NOMO-1 treated with dmso at 0.1 percent for 144 hours (cell line): ENCODE results near the gene FAM89A.
A peak's percentile ranks its signal among the peaks of the same experiment; 100 is the strongest.
"Not testable (repeated sequence)": the region's sequence is repeated elsewhere in the genome, so short reads cannot be mapped to it uniquely, and the experiment has no call there.

Experiments used
- DNase-seq: peaks from one replicate; lab custom pipeline; 2025; ENCODE audit not compliant: unreplicated experiment; lab: John Stamatoyannopoulos, UW

FAM89A gene

GRCh38 chr1:231035799-231036198, 4.3 kb downstream of the FAM89A start:
- DNase-seq = no peak

- DNase-seq = no peak
These were observed 7.1 kb downstream of the FAM89A start for GRCh38 chr1:231032963-231033362.

- DNase-seq = no peak
These were observed 10.2 kb downstream of the FAM89A start for GRCh38 chr1:231029841-231030240.

GRCh38 chr1:231029247-231029646, 10.8 kb downstream of the FAM89A start:
- not testable (repeated sequence) for DNase-seq

- DNase-seq = no peak
These were observed 11.4 kb downstream of the FAM89A start for GRCh38 chr1:231028682-231029081.

- DNase-seq = no peak
These were observed 12.1 kb downstream of the FAM89A start for GRCh38 chr1:231027971-231028370.

GRCh38 chr1:231027136-231027925, 12.7 kb downstream of the FAM89A start:
- DNase-seq = no peak

- DNase-seq = no peak
These were observed 13.5 kb downstream of the FAM89A start for GRCh38 chr1:231026576-231026975.

GRCh38 chr1:231023150-231023549, 16.9 kb downstream of the FAM89A start:
- no peak for DNase-seq

GRCh38 chr1:231022543-231022942, 17.5 kb downstream of the FAM89A start:
- DNase-seq = not testable (repeated sequence)

GRCh38 chr1:231021540-231022031, 18.5 kb downstream of the FAM89A start:
- peak; percentile 35 for DNase-seq

GRCh38 chr1:231020816-231021215, 19.2 kb downstream of the FAM89A start:
- DNase-seq = no peak

- peak; percentile 52 for DNase-seq
These were observed 19.9 kb downstream of the FAM89A start for GRCh38 chr1:231020139-231020601.

- no peak for DNase-seq
These were observed 20.3 kb downstream of the FAM89A start for GRCh38 chr1:231019711-231020110.

- DNase-seq = no peak
These were observed 23.1 kb downstream of the FAM89A start for GRCh38 chr1:231016966-231017365.

- no peak for DNase-seq
These were observed 23.8 kb downstream of the FAM89A start for GRCh38 chr1:231016234-231016633.

GRCh38 chr1:231013391-231014015, 26.6 kb downstream of the FAM89A start:
- DNase-seq = no peak

- DNase-seq = no peak
These were observed 28.1 kb downstream of the FAM89A start for GRCh38 chr1:231011963-231012362.

- no peak for DNase-seq
These were observed 28.7 kb downstream of the FAM89A start for GRCh38 chr1:231011360-231011759.

- not testable (repeated sequence) for DNase-seq
These were observed 32.5 kb downstream of the FAM89A start for GRCh38 chr1:231007535-231007934.

GRCh38 chr1:231001892-231002291, 38.2 kb downstream of the FAM89A start:
- no peak for DNase-seq

GRCh38 chr1:231000639-231001038, 39.4 kb downstream of the FAM89A start:
- no peak for DNase-seq
